Stimulated activated CD8-positive, alpha-beta memory T cell treated with anti-CD3 and anti-CD28 coated beads, Interleukin-4, amount 100 ng/mL, for 24 hours (primary cell): ENCODE measurements around the gene C12orf50.
"Not testable (repeated sequence)": the region's sequence is repeated elsewhere in the genome, so short reads cannot be mapped to it uniquely, and the experiment has no call there.

Experiments used
- DNase-seq: peaks from one replicate; pipeline ENCODE4 v3.0.0-alpha.2; 2020; ENCODE audit warnings: low read depth

C12orf50 gene

GRCh38 chr12:87988534-87988933, 40.7 kb downstream of the C12orf50 start:
- no peak for DNase-seq

DNA sequence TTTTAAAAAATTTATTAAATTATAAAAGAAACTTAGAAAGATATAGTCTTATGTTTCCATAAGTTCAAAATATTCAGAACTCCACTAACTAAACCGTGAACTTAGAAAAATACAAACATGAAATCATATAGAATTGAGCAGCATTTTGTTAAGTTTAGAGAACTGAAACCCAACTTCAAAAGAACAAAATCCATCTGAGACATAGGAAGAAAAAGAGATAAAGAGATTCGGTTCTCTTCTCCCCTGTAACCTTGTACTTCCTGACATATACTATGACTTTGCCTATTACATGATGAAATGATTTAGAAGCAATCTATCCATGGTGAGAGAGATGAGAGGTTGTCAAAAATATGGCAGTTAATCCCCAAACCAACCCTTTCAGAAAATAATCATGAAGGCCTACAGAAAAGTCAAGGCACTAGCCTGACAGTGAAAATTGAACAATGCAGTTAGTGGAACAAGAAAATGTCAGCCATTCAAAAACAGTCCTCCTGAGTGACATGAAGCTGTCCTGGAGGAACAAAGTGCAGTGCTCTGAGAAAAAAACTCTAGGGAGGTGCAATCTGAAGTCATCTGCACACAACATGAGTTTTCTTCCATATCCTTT, 44.0 kb downstream of the C12orf50 start:
- DNase-seq: no peak

GRCh38 chr12:87982208-87982607, 47.0 kb downstream of the C12orf50 start:
- no peak for DNase-seq

GRCh38 chr12:87981495-87981894, 47.7 kb downstream of the C12orf50 start:
- no peak for DNase-seq

DNA sequence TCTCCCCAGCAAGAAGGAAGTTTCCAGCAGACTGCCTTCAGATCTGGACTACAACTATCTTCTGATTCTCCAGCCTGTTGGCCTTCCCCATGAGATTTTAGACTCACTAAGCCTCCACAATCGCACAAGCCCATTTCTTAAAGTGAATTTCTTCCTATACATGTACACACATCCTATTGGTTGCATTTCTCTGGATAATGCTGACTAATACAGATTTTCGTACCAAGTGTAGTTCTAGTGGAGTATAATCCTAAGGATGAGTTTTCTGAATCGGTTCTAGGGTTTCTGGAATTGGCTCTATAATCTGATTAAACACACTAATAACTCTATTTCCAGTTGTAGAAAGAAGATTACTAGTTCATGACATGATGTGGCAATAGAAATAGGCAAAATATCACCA, 53.3 kb downstream of the C12orf50 start:
- no peak for DNase-seq

GRCh38 chr12:87967871-87968270, 61.3 kb downstream of the C12orf50 start:
- no peak for DNase-seq

- DNase-seq: no peak
These were observed 68.6 kb downstream of the C12orf50 start for GRCh38 chr12:87960566-87960965.

- not testable (repeated sequence) for DNase-seq
These were observed 75.2 kb downstream of the C12orf50 start for GRCh38 chr12:87954028-87954427.

DNA sequence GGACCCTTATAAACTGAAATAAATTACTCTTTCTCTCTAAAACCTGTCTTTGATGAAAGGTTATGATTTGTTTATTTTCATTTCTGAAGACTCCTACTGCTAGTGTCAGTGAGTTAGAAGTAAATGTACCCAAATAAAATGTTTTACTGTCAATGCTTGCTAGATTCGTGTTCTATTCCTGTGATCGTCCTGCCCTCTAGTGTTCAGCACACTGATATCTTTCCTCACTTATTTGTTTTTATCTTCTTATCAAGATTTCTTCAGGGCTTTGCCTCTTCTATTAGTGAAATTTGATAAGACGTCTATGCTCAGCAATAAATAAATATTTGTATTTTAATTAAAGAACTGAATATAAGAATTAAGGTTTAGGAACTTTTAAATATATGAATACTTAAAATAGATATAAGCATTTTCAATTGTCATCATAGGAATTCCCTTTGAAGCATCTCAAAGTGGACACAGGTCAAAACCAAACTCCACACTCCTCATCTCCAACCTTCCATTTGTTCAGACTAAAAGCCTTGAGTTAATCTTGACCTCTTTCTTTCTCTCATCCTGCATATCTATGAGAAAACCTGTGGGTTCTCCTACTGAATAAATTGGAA, 75.8 kb downstream of the C12orf50 start:
- DNase-seq: no peak

GRCh38 chr12:87952850-87953249, 76.4 kb downstream of the C12orf50 start:
- DNase-seq: no peak

- DNase-seq: no peak
These were observed 77.0 kb downstream of the C12orf50 start for GRCh38 chr12:87952223-87952622.

- DNase-seq: no peak
These were observed 85.4 kb downstream of the C12orf50 start for GRCh38 chr12:87943762-87944161.

GRCh38 chr12:87943023-87943422, 86.2 kb downstream of the C12orf50 start:
- no peak for DNase-seq

GRCh38 chr12:87939182-87939581, 90.0 kb downstream of the C12orf50 start:
- no peak for DNase-seq

- DNase-seq: no peak
These were observed 94.0 kb downstream of the C12orf50 start for GRCh38 chr12:87935216-87935615.

GRCh38 chr12:87933991-87934390, 95.2 kb downstream of the C12orf50 start:
- no peak for DNase-seq

- no peak for DNase-seq
These were observed 97.4 kb downstream of the C12orf50 start for GRCh38 chr12:87931812-87932211.

DNA sequence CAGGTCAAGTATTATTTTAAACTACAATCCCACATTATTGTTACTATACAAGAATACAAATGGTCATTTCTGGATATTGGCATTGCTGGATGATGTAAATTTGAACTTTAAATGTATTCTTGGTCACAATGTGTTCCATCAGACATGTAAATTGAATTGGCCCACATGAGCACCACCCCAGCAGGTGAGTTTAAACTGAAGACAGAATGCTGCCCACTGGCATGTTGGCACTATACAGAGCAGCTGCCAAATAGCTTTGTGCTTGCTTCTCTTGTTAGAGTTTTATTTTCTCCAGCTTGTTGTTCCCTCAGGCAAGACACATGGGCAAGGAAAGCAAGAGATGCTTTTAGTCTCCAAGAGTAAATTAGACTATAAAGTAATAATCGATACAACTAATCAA, 98.6 kb downstream of the C12orf50 start:
- no peak for DNase-seq
